ENCODE data around the gene GPATCH2L. TPM values are rescaled to one million over a fixed set of nuclear protein-coding genes. Genes with fewer than 3 reads are reported as not detected.

Gene GPATCH2L
- total RNA-seq, result 27.1 and 51.4 TPM in 2 replicates

DNA sequence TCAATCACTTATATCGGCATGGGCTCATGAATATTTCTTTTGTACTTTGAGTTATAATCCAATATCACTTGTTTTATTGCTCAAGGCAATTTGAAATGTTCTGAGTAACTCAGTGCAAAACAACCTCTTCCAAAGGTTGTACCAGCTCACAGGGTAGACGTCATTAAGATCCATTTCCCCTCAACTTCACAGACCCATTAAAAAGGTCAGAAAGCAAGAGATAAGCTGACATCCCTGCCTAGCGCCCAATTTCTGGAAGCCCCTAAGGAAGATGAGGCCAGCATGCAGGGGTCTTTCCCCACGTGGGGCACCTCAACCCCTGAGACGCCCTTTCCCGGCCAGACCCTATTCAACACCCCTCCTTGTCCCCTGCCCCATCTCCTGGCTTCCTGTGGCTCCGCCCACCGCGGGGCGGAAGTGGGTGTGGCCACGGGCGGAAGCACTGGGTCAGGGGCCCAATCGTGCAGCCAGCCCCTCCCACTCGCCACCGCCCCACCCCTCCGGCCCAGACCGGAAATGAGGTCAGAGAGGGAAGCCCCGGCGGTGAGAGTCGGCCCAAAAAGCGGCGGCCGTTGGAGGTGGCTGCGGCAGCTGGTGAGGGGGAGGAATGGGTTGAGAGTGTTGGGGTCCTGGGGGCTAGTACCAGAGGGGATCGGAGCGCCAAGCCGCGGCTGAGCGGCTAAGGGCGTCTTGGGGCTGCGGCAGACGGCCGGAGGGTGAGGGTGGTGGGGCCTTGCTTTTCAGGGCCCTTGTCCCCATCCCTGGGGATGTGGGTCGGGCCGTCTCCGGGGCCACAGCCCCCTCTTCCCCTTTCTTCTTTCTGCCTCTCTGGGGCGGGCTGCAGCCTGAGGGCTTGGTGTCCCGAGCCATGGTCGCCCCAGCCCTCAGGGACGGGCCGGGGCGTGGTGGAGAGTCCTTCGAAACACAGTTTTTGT lies at the start of gene GPATCH2L:
GPATCH2L (plus strand) TSS at position 525 of the 935 bp plus-strand sequence. CDS start 2,442 bp downstream, outside the sequence.

Other genes with a start within 250 kb of the GPATCH2L start
- 9.2 and 10.5 TPM in 2 replicates for gene TGFB3, start 169.9 kb upstream of the GPATCH2L start, total RNA-seq
- 31.4 and 32.9 TPM in 2 replicates for gene IFT43, start 166.2 kb upstream of the GPATCH2L start, total RNA-seq
- not detected in 2 replicates for gene ESRRB, start 224.2 kb downstream of the GPATCH2L start, total RNA-seq